DMS153 (cell line): ENCODE measurements around the gene AUTS2.

Source experiments
- DNase-seq: peaks from one replicate; lab custom pipeline; 2025; lab: John Stamatoyannopoulos, UW

The AUTS2 gene

GRCh38 chr7:69656890-69657289 lies 58.6 kb downstream of the AUTS2 start:
- peak; percentile 24 for DNase-seq

GRCh38 chr7:69657331-69657730 lies 59.1 kb downstream of the AUTS2 start:
- peak; percentile 58 for DNase-seq

GRCh38 chr7:69657985-69658384 lies 59.7 kb downstream of the AUTS2 start:
- DNase-seq: no peak

- DNase-seq: no peak
Observed at GRCh38 chr7:69659983-69660382, 61.7 kb downstream of the AUTS2 start.

GRCh38 chr7:69661342-69661741 lies 63.1 kb downstream of the AUTS2 start:
- DNase-seq: no peak

DNA sequence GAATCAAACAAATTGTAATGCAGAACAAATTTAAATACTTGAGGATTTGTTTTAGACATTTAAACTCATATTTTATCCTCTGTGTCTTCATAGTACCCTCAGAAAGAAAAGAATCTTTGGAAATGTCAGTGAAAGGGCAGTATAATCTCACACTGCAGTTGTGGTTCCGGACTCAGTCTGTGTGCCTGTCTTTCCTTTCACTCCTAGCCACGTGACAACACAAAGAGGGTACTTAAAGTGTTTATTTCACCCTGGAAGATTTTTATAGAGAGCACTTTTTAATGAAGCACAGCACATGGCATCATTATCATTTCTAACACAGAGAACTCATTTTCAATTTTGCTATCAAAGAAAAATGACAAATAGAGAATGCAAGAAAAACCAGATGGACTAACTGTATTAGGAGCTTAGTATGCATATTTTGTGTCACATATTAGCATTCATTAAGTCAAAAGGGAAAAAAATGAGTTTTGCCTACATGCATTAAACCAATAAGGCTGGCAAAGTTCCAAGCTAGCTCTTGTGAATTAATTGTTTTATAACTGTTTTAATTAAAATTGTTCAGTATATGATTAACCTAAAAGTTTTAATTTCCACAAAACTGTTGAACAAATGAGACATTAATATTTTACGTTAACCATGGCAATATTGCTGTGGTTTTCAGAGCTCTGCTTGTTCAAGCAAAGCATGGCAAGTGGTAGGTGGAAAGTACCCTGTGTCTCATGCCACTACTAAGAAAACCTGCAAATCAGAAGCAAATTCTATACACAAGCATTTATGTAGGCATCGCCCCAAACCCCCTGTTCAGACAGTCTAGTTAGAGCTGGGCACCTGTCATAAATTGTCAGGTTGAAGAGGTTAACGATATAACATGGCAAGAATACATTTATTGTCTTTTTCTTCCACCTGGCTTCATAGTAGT lies 65.9 kb downstream of the AUTS2 start:
- DNase-seq: no peak

- DNase-seq: no peak
Observed at GRCh38 chr7:69665369-69665768, 67.1 kb downstream of the AUTS2 start.

- no peak for DNase-seq
Observed at GRCh38 chr7:69668339-69668870, 70.1 kb downstream of the AUTS2 start.

DNA sequence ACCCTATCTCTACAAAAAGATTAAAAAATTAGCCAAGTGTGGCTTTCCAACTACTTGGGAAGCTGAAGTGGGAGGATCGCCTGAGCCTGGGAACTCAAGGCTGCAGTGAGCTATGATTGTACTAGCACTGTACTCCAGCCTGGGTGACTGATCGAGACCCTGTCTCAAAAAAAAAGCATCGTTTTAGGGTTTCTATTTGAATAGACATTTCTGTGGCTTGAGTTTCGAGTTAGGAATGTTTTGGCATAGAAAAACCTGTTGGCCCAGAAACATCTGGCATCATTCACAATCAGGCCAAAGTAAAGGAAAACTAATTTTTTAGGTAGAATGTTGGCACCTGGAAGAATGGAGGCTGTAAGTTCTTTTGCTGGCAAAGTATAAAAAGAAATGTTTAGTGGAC lies 72.4 kb downstream of the AUTS2 start:
- no peak for DNase-seq

DNA sequence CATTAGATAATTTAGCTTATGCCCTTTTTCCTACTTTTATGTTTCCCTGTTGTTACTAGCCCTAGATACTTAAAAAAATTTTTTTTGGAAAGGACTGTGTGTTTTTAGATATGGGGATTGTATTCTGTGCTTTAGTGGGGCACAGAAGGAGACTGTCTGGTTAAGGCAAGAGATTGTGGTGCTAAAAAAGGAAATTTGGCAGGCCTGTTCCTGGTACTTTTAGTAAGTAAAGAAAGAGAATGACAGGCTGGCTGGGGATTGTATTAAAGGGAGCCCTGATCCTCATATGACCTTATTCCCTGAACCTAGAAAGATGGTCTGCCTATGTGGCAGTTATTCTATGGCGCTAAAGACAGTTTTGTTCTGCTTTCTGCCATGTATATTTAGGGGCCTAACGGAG lies 74.8 kb downstream of the AUTS2 start:
- no peak for DNase-seq

- DNase-seq: peak; percentile 39
Observed at GRCh38 chr7:69674701-69675182, 76.5 kb downstream of the AUTS2 start.

DNA sequence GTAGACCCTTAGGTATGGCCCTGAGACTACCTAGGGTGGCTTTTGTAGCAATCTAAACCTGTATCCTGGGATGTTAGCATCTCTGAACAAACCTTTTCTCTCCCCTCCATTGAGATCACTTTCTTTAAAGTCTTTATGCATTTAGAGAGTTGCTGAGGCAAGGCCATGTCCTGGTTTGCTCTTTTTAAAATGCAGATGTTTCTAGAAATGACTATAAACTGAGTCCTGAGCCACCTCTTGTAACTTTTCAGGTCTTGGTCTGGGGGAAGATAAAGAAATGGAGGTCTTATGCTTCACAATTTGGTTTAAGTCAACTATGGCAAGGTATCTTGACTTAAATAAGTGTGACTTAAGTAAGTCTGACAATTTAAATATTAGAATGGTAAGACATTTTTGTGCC lies 78.0 kb downstream of the AUTS2 start:
- no peak for DNase-seq

DNA sequence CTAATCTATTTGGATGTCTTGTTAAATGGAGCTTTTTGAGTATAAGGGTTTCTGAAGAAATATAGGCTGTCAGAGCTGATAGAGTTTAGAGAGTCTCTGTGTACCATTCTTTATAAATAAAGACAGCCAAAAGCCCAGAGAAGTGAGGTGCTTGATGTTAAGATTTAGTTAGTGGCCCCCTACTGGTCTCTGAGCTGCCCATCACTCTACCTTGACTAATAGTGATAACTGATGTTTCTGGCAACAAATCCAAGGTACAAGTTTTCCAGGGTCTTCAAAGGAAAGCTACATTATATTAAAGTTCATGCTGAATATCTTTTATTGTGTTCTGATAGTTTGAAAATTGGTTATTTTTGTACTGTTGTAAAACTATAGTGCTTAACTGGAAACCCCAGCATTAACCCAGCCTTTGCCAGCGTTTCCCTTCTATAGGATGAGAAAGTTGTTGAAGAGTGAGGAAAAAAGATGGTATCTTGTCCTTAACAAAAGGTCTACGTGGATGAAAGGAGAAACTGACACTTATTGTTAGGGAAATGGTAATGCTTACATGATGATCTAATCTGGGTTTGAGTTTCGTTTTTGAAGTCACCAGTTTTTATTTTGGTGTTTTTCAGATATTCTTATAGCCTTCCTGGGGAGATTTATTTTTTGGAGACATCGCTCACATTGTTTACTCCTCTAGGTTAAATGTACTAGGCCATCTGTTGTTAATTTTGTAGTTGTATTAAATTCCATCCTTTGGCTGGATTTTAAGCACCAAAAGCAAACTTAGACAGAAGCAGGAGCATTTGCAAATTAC lies 79.0 kb downstream of the AUTS2 start:
- DNase-seq: no peak

- DNase-seq: no peak
Observed at GRCh38 chr7:69677881-69678493, 79.7 kb downstream of the AUTS2 start.

GRCh38 chr7:69678494-69679187 lies 80.4 kb downstream of the AUTS2 start:
- DNase-seq: peak; percentile 56

DNA sequence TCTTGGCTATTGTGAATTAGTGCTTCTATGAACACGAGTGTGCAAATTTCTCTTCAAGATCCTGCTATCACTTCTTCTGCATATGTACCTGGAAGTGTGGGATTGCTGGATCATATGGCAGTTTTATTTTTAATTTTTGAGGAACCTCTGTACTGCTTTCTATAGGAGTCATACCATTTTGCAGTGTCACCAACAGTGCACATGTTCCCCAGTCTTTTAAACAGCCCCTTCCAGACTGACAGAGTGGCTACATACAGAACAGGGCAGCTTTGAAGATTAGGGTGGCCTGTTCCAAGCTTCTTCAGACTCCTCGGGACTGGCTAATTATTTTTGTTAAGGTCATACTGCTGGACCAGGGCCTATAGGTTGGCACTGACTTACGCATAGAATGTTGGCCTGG lies 82.9 kb downstream of the AUTS2 start:
- DNase-seq: no peak

GRCh38 chr7:69682518-69682917 lies 84.2 kb downstream of the AUTS2 start:
- DNase-seq: no peak

GRCh38 chr7:69683002-69683401 lies 84.7 kb downstream of the AUTS2 start:
- DNase-seq: peak; percentile 67

GRCh38 chr7:69684369-69685292 lies 86.4 kb downstream of the AUTS2 start:
- DNase-seq: no peak

DNA sequence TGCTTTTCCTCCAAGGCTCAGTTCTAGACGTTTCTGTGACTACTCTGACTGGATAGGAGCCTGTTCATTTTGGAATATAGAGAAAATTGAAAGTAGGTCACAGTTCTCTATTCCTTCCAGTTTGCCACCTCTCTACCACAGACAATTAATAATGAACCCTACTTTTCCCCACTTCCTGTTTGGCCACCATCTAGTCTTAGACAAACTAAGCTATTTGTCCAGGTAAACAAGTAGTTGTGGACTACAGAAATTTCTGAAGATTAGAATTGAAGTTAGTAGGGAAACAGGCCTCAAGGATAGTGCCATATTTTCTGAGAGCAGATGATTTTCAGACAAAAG lies 87.0 kb downstream of the AUTS2 start:
- no peak for DNase-seq

GRCh38 chr7:69686366-69686765 lies 88.1 kb downstream of the AUTS2 start:
- no peak for DNase-seq
